Activated CD4-positive, alpha-beta T cell treated with anti-CD3 and anti-CD28 coated beads, Interleukin-2, amount 50 U/mL, for 16 hours (primary cell): ENCODE data around the gene IGF1.
"Not testable (repeated sequence)": the region's sequence is repeated elsewhere in the genome, so short reads cannot be mapped to it uniquely, and the experiment has no call there.

Experiments used
- DNase-seq: peaks from one replicate; pipeline ENCODE4 v3.0.0-alpha.2; 2020

The IGF1 gene

GRCh38 chr12:102454808-102455760 lies 25.3 kb downstream of the IGF1 start:
- DNase-seq: no peak

DNA sequence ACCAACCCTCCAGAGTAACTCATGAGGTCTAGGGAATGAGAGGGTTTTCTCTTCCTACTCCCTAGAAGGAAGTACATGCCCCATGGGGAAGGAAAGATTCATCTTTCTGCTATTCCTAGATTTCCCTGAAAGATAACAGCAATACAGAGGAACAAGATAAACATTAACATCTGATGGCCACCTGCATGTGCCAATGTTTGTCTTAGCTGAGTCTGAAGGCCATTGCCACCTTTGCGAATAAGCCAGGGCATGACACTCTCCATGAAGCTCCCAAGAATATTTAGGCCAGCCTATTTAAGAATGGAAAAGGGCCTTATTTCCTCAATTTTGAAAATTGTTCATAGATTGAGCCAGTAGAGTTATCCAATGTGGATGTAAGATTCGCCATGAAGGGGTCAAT lies 26.0 kb downstream of the IGF1 start:
- DNase-seq: no peak

GRCh38 chr12:102452605-102453004 lies 27.8 kb downstream of the IGF1 start:
- DNase-seq: no peak

DNA sequence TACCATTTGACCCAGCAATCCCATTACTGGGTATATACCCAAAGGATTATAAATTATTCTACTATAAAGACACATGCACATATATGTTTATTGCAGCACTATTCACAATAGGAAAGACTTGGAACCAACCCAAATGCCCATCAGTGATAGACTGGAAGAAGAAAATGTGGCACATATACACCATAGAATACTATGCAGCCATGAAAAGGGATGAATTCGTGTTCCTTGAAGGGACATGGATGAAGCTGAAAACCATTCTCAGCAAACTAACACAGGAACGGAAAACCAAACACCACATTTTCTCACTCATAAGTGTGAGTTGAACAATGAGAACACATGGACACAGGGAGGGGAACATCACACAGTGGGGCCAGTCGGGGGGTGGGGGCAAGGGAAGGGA lies 31.3 kb downstream of the IGF1 start:
- DNase-seq: not testable (repeated sequence)

- DNase-seq: not testable (repeated sequence)
Observed at GRCh38 chr12:102447426-102447825, 32.9 kb downstream of the IGF1 start.

DNA sequence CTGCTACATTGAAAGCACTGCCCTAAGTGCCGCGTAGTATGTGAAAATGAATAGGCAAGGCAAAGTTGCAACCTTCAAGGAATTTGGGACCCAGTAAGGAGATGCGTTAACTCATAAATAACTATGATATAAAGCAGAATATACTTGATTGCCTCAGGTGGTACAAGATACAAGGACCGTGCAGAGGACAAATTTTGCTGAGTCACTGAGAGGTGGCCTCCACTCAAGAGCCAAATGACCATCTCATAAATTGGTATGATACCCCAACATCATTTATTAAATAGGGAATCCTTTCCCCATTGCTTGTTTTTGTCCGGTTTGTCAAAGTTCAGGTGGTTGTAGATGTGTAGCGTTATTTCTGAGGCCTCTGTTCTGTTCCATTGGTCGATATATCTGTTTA lies 35.7 kb downstream of the IGF1 start:
- DNase-seq: no peak

DNA sequence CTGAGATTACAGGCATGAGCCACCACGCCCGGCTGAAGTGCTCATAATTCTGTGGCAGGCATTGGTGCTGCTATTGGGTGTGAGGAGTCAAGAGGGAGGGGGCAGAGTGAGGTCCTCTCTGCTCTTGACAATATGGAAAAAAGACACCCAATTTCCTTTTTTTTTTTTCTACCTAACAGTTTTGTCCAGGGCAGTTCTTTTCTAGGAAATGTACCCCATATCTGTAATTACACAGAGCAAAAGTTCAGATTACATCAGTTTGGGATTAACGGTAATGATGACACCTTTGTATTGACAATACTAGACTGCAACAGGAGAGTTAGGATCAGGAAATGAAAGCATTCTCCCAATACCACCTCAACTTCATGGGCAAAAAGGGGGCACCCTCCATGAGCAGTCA lies 36.3 kb downstream of the IGF1 start:
- no peak for DNase-seq

DNA sequence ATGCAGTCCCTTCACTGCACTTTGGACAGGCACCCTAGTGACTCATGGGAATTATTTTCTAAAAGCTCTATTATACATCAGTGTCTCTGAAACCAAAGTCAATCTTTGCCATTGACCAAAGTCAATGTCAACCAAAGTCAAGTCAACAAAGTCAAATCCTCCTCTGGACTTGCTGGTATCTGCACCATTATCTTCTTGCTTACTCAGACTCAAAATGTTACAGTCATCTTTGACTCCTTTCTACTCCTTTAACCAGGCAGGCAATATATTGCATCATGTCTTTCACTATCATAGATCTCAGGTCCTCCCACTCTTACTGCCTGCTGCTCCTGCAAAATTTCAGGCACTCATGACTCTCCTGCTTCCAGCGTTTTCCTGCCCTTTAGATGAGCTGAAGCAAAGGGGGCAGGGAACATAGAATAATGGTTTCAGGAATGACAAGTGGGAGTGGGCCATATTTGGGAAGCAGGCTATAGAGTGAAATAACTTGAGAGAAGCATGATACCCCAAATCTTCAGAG lies 39.2 kb downstream of the IGF1 start:
- DNase-seq: peak; percentile 39

DNA sequence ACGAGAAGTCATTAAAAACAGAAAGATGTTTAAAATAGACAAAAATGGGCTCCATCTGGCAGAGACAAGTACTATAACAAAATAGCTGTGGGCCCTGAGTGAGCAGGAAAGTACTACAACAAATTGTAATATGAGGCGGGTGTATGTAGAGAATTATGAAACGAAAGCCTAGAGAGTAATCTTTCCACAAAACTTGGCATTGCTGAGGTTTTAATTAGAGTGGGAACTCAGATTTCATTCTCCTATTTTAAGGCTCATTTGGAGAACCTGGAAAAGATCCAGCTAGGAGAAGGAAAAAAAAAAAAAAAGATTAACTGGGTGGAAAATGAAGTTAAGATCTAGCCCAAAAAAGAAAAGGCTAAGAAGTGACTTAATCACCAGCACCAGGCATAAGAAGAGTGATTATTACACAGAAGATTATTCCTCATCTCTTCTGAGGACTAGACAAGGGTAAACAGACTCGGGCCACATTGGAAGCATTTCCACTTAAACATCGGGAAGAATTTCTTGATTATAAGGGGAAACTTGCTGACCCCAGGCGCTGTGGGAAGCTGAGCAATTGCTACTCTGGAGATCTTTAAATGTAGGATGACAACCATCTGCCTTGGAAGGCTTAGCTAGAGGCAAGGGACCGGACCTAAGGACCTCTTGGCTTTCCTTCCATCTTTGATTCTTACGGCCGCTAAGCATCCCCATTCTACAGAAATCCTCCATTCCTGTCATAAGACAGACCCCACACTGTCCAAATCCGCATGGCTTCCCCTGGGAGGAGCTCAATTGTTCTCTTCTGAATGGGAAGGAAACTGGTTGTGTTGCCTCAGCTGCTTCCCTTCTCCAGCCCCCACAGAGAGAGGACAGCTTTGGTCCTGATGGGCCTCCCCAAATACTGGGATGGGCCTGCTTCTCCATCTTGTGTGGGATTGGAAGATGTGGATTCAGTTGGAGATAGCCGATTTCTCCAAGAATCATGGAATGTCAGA lies 40.6 kb downstream of the IGF1 start:
- DNase-seq: no peak

- no peak for DNase-seq
Observed at GRCh38 chr12:102438827-102439210, 41.5 kb downstream of the IGF1 start.

DNA sequence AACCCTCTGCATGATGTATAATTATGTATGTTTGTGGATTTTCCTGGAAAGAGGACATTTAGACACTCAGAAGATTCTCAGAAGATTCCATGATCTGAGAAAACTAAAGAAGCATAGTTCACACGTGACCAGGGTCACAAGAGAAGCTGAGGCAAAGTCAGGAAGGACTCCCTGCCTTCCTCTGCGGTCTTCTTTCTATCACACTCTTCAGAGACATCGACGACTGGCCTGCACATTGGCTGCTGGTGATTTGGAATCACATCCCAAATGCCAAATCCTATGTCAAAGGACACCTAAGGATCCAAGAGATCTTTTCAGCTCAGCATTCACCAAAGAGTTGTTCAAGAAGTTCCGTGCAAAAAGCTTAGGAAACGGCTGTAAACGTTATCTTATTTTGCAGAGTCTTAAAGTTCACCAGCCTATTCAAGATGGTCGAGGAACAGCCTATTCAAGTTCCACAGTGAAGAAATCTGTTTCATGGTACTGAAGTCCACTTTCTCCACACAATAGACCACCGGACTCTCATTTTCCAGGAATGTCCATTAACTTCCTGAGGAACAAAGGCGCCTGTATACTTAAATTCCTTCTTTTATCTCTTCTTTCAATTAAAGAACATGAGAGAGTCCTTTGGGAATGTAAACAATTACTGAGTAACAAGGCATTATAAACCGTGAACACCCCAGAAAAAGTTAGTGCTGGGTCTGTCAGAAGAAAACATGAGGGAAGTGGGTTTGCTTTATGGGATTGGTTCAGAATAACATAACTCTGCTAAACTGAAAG lies 42.1 kb downstream of the IGF1 start:
- no peak for DNase-seq

DNA sequence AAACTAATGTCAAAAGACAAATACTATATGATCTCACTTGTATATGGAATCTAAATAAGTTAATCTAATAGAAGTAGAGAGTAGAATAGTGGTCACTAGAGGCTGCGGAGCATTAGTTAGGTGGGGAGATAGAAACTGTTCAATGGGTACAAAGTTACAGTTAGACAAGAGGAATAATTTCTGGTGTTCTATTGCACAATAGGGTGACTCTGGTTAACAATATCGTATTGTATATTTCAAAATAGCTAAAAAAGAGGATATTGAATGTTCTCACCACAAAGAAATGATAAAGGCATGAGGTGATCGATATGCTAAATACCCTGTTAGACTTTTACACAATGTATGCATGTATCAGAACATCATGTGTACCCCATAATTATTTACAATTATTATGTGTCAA lies 42.9 kb downstream of the IGF1 start:
- no peak for DNase-seq

GRCh38 chr12:102436867-102437266 lies 43.5 kb downstream of the IGF1 start:
- no peak for DNase-seq

DNA sequence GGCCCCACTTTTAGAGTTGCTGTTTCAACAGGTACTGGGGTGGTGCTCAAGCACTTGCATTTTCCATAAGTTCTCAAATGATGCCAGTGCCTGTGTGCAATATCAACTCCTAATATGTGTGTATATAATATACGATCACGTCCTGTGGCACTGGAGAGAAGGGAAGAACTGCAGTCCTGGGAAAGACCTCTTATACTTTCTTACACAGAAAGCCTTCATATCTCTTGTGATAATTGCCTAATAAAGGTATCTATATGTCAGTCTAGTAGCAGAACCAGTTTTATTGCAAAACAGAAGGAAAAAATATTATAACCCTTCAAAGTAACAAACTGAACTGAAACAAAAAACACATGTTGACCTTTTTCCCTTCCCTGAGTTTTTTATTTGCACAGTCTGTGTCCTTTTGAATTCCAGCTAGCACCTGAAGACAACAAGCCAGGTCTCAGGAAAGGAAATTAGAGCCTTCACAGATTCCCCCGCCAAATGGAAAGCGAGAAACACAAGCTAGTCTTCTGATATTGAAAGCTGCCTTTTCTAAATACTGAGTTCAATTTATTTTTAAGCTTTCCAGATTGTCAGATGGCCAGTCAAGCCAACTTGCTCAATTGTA lies 44.4 kb downstream of the IGF1 start:
- DNase-seq: no peak

DNA sequence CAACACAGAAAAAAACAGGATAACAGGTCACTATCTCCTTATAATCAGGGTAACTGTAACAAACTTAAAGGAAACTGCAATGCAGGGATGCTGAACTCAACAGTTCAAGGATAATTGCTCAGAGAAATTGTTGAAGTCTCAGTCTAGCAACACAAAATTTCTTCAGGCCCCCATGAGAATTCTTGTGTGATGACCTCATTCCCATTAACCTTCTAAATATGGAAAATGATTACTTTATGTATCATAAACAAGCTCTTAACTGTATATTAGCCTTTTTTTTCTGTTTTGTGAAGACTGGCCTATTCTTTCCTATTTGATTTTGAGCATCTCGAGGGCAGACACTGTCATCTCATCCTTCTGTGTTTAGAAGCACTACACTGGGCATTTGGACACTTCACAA lies 47.1 kb downstream of the IGF1 start:
- DNase-seq: no peak

- DNase-seq: no peak
Observed at GRCh38 chr12:102430661-102431060, 49.7 kb downstream of the IGF1 start.

DNA sequence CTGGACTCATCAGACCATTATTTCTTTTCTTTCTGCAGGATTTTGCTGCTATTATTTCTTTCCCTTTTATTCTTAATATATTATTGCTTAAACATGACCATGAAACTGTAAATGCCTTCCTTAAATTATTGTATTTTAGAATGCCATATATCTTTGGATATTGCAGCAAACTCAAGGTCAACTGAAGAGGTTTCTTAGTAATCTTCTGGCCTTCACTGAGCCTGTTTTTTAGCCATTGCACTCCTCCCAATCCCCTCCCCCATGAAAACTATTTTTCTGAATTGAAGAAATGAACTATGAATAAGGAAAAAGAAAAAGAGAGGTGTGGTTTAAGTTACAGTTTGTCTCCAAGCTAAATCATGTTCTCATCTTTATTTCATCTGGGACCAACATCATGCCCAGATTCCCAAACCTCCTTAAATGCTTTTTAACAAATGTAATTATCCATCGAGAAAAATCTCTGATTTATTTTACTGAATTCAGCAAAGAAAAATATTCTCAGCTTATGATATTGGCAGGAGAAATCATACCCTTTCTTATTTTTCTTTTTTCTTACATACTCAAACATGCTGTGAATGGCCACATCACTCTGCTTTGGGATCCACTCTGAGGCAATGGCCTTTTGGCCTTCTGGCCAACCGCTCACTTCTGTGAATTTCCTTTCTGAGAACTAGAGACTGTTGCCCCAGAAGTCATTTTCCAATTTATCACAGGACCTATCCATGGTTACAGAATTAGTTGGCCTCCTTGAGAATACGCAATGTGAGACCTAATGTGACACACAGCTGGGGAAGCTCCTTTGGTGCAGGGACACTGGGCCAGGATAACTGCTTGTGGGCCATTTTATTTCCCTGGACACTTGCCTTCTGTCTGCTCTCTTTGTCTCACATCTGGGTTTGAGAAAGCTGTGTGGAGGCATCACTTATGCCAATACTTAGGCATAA lies 50.9 kb downstream of the IGF1 start:
- DNase-seq: no peak

DNA sequence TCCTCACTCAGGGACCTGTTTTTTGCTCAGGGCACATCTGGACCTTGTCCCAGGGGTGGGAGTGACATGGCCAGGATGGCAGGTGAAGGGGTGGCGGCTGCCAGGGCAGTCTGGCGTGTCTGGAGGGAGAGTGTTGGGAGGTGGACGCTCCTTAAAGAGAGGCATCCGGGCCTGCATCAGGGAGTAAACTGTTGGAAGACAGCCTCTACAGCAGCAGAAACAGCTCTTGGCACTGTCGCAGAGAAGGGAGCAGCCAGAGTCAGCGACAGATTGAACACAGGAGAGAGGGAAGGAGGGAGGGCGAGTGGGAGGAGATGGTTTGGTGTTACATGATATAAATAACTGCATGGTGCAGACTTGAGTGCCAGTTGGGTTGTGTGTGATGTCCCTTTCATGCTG lies 52.8 kb downstream of the IGF1 start:
- no peak for DNase-seq

- DNase-seq: no peak
Observed at GRCh38 chr12:102426599-102427542, 53.5 kb downstream of the IGF1 start.
